Measurements from ENCODE around the gene ADRA2C.

The ADRA2C gene

GRCh38 chr4:3777669-3778068 lies 11.5 kb downstream of the ADRA2C start:
- DNase-seq (ENCODE audit: low spot score): no peak

- no peak for DNase-seq (ENCODE audit: low spot score)
Measured at GRCh38 chr4:3779509-3779908, 13.3 kb downstream of the ADRA2C start.

GRCh38 chr4:3780347-3781171 lies 14.4 kb downstream of the ADRA2C start:
- DNase-seq (ENCODE audit: low spot score): no peak

- no peak for DNase-seq (ENCODE audit: low spot score)
Measured at GRCh38 chr4:3781193-3781886, 15.2 kb downstream of the ADRA2C start.

DNA sequence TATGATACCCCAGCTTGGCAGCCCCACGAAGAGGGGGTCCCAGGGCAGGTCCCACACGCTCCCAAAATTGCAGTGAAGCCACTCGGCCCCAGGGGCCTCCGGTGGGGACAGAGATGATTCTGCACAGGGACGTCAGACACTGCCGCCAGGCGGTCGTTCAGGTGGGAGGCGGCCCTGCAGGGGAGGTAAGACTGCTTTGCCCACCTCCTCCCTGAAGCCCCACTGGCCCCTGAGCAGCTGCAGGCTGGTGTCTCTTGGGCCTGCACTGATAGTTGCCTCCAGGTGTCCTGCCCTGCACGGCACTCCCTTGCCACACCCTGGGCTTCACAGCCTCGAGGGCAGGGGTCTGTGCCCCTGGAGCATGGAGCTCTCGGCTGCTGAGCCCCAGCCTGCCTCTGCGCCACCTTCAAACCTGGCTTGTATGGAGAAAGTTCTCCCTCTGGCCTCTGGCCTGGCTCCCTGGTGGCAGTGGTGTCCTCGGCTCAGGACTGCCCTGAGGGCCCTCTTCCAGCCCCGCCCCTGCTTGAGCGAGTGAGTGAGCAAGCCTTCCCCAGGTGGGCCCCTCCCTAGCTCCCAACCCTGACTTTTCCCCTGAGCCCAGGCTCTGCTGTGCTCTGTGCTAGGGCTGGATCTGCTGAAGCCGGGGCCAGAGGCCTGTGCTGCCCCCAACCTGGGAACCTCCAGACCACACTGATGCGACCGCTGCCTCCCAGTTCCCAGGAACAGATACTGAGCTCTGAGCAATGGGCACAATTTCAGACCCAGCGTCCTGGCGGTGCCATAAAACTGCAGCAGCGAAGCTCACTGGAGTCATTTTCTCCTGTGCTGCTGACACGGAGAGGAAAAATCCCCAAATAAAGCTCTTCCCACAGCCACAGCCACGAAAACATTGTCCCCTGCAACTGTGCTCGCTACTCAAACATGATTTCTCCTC lies 16.1 kb downstream of the ADRA2C start:
- no peak for DNase-seq (ENCODE audit: low spot score)

DNA sequence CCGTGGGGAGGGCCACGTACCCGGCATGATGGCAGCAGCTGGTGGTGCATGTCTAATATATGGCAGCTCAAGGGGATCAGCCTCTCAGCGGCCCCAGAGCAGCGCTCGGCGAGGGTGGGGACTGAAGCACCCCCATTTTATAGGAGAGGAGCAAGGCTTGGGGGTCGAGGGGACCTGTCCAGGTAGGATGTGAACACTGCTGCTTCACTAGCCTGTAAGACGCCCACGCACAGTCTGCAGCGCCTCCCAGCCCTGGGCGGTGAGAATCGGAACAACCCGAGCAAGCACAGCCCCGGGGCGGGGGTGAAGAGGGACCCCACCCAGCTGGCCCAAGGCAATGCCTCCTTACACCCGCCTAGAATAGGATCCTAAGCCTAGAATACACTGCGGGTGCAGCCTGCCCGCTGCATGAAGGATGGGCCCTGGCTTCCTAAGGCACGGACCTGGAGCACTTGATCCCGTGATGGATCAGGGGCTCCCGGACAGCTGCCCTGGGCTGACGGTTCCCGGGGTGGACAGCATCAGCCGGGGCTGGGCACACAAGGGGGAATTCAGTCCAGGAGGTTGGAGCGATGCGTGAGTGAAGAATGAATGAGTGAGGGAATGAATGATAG lies 17.6 kb downstream of the ADRA2C start:
- DNase-seq (ENCODE audit: low spot score): no peak

DNA sequence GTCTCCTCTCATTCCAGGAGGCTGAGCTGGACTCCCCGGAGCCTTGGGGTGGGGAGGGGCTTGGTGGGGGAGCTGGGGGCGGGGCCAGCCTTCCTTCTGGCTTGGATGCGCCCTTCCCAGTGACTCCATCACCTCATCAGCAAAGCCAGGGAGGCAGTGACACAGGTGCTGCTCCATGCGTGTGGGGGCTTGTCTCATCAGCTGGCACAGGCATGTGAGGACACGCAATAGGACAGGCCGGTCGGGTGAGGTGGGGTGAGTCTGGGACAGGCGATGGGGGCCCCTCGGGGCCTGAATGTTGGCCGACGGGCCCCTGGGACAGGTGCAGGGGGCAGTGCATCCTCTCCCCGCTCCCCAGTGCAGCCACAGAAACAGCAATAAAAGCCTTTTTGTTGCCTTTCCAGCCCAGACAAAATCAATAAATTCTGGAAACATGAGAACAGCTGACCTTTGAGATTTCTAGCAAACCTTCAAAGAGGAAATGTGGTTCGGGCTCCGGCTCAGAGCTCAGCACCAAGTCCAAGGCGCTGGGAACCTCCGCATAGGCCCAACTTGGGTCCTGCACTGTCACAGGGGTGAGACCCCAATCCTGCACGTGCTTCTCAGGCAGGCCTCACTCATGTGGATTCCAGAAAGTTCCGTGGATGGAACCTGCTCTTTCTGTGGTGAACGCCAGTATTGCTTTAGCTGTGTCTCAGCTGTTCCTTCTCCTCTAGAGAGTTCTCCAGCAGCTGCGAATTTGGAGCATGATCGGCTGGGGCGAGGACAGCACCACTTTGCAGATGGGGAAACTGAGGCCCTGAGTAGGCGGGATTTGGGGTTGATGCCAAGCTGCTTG lies 18.5 kb downstream of the ADRA2C start:
- DNase-seq (ENCODE audit: low spot score): no peak

- DNase-seq (ENCODE audit: low spot score): no peak
Measured at GRCh38 chr4:3785292-3785565, 19.0 kb downstream of the ADRA2C start.

- peak; percentile 86 for DNase-seq (ENCODE audit: low spot score)
Measured at GRCh38 chr4:3786196-3786869, 20.1 kb downstream of the ADRA2C start.

- no peak for DNase-seq (ENCODE audit: low spot score)
Measured at GRCh38 chr4:3787489-3788365, 21.5 kb downstream of the ADRA2C start.

DNA sequence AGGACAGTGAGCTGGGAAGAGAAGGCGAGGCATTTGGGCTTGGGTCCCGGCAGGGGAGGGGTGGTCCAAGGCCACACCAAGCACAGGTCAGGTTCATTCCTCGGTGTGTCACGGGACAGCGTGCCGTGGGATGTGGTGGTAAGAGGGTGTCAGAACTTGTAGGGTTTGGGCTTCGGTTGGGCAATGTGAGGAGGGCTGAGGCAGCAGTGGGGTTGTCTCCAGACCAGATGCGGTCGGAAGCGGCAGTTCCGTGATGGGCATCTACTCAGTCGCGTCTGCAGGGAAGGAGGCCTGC lies 22.1 kb downstream of the ADRA2C start:
- DNase-seq (ENCODE audit: low spot score): no peak

DNA sequence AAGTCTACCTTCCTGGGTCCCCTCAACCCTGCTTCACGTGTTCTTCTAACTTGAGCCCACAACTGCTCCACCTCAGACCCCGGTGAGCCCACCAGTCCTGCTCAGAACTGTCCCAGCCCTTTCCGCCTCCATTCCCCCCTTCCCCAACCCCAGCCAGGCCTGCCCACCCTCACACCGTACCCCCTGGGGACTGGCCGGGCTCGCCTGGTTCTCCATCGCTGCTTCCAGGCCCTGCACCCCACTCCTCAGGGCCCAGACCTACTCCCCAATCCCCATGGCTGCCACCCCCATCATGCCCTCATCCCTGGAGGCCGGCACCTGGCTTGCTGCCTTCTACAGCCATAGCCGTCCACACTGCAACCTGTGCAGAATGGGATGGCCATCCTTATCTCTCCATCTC lies 23.4 kb downstream of the ADRA2C start:
- DNase-seq (ENCODE audit: low spot score): no peak

DNA sequence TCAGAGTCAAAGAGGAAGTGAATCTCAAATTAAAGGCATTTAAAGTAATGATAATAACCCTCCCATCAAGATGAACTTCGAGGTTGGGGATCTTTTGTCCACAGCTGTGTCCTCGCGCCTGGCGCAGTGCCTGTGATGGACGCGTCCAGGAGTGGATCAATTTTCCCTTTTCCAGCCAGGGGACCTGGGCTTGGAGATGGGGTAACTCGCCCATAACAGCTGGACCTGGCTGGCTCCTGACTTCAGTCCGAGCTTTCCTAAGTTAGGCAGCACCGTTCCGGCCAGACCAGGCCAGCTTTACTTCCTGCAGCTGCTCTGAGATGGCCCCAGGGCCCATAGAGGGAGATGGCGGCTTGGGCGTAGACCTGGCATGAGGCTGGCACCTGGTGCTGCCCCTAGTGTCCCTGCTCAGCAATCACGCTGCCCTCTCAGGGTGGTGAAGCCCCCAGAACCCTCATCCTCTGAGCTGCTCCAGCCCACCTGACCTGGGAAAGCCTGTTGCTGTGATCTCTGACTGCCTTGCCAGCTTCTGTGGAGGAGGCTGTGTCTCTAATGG lies 23.9 kb downstream of the ADRA2C start:
- DNase-seq (ENCODE audit: low spot score): no peak

GRCh38 chr4:3791256-3791655 lies 25.1 kb downstream of the ADRA2C start:
- DNase-seq (ENCODE audit: low spot score): no peak

GRCh38 chr4:3791910-3792542 lies 25.8 kb downstream of the ADRA2C start:
- no peak for DNase-seq (ENCODE audit: low spot score)

DNA sequence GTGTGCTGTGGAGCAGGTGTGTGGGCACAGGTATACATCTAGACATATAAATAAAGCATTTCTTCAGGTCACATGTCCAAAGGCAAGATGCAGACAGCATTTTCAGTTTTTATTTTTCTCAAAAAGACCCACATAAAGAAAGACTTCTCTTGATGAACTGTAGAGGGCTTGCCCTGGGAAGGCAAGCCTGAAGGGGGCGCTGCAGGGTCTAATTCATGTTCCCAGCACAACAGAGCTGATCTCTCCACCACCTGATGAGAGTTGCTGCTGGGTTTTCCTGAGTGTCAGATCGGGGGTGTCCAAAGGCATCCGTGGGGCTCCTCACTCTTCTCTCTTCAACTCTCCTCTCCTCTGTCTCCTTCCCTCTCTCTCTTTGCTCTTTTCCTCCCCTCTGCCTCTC lies 26.6 kb downstream of the ADRA2C start:
- DNase-seq (ENCODE audit: low spot score): no peak

- no peak for DNase-seq (ENCODE audit: low spot score)
Measured at GRCh38 chr4:3793545-3793944, 27.4 kb downstream of the ADRA2C start.

DNA sequence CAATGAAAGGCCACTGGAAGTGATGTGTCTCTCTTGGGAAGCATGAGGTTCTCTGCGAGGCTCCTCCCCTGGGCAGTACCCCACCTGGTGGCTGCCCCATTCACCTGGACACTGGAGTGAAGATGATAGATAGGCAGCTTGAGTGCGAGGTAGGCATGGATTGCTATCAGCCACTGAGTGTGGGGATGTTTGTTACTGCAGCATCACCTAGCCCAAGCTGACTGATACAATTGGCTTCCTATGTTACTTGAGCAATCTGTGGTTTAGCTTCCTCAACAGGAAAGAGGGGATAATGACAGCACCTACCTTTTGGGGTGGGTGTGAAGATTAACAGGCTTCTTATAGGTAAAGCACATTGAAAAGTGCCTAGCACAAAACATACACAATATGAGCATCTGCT lies 30.8 kb downstream of the ADRA2C start:
- no peak for DNase-seq (ENCODE audit: low spot score)

Data from Ammon's horn (tissue), 1 donor.